ENCODE measurements around the gene BRI3.

DNA sequence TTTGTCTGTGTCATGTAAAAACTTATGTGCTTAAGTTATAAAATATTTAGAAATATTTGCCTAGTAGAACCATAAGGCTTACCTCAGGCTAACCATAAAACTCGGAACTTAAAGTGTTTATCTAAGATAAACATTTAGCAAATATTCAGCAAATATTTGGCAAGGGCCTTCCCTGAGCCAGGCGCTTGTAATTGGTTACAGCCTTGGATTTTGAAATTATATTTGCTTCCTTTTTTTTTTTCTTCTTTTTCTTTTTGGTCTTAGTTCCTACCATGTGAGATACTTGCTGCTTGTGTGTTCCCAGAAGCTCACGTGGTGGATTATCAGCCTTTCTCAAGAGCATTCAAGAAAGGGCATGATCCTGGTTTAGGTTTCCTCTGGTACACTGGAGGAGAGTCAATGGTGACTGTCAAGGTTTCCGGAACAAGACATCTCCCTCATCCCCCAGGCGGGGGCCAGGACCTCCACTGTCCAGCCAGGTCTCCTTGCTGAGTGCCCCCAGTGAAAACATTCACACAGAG, 5.2 kb upstream of the BRI3 start:
- TF ChIP-seq ZNF274 (IDR thresholded peaks at IDR 0.05; ENCODE audit: low read depth, low read length): no peak
- no peak for TF ChIP-seq YY1 (IDR thresholded peaks at IDR 0.05; ENCODE audit: insufficient read depth, insufficient read length)

Measured in NT2/D1 (cell line).